ENCODE data around the gene ERI3.
"Not testable (repeated sequence)": the region's sequence is repeated elsewhere in the genome, so short reads cannot be mapped to it uniquely, and the experiment has no call there.

Gene ERI3

DNA sequence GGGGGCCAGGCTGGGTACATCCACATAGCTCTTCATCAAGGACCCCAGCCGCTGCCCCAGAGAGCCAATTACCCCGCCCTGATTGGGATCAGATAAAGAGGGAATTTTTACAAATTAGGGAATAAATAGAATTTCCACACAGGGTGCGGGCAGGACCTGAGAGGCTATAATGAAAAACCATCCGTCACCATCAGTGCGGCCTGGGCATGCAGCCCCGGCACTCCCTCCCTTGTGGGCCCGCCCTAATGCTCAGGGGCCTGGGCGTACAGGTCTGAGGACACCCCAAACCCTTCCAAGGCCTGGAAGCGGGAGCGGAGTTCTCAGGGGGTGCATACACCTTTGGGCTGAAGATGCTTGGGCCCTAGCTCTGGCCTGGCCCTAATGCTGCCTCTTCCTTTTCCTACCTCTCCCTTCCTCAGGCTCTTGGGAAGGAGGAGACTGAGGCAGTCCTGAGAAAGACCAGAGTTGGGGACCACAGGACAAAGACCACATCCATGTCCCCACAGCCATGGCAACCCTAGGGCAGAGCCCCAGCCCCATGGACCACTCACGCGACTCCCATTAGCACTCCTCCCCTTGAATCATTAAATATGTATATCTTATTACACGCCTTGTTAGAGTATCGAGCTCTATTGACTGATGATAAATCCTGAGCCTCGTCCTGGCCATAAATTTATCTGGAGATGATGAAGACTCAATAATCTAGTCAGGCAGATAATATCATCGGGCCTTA is 125.5 kb downstream of the ERI3 start:
- DNase-seq = no peak

DNA sequence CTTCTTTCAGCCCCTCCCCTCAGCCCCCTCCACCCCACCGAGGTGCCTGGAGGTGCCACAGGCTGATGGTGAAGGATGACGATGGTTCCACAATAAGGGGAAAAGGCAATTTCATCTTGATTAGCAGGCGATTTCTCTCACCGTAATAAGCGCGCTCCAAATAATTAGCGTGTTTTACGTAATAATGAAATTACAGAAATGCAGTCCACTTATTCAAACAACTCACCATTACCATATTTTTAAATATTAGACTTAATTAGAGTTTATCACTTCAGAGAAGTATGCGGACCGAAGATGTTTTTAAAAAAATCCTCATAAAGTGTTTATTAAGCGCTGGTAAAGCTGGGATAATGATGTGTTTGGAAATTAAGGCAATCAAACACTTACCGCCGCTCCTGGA is 126.8 kb downstream of the ERI3 start:
- no peak for DNase-seq

DNA sequence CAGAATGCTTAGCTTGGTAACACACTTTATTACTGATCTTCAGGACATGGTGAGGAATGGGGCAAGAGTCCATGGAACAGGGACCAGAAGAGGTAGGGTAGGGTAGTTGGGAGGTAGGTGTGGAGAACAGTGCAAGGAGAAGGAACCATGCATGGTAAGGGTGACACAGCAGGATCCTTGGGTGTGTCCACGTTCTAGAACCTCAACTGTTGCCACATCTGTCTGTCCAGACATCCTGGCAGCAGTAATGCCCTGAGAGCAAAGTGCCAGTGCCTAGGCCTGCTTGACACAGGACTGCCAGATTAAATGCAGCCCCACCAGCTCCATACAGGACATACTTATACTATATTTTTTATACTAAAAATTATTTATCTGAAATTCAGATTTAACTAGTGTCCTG is 127.8 kb downstream of the ERI3 start:
- no peak for DNase-seq

DNA sequence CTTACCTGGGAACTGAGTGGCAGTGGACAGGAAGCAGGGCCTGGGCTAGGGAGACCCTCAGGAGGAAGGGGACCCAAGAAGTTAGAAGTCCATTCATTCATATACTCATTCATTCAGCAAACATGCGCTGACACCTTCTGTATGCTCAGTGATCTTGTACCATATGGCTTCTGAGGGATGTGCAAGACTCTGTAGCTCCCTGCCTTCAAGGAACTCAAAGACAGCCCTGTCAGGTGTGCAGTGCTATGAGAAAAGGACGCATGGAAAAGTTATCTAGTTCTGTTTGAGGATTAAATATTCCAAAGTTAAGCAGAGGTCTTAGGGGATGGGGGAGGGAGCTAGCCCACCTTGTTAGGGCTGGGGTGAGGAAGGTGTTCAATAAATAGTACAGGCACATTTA is 129.3 kb downstream of the ERI3 start:
- DNase-seq = no peak

DNA sequence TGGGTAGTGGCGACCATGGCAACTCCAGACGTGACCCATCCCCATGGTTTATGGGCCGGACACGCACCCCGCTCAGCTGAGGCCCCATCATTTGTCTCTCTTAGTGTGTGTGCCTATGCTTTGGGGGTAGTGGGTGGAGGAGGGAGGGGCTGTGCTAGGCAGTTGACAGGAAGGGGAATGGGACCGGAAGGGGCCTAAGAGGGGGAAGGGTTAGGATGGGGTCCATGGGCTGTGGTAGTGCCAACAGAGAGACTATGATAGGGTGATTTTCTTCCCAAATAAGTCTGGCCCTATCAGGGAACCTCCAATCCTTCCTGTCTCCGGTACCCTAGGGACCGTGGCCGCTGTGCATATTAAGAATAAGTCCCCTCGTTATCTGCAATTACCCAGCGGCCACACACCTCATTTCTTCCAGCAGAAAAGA is 131.9 kb downstream of the ERI3 start:
- DNase-seq = no peak

DNA sequence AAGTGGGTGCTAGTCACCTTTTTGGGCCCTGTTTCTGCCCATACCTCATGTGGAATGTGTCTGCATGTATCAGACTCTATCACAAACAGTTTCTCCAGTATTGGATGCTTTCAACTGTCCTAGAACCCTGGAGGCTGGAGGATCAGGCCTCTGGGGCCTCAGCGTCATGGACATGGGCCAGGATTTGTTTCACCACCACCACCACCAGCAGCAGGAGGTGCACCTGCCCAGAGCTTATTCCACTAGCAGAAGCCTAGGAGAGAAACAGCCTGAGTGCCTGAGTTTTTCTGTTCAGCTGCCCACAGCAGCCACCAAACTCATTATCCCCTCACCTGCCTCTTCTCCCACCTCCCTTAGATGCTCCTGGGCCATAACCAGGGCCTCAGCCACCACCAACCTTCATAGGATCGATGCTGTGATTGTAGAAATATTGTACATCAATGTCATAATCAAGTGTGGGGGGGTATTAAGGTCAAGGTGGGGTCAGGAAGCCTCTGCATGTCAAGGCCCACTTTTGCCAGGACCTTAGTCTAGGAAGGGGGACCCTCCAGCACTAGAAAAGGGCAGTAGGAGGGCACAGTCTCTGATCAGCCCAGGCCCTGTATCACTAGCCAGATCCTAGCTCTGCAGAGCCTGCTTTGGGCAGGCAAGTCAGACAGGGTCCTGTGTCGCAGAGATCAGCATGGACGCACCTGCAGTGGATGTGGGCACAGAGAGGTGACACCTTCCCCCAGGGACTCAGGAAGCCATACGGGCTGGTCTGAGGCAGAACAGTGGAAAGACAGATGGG is 132.5 kb downstream of the ERI3 start:
- no peak for DNase-seq

DNA sequence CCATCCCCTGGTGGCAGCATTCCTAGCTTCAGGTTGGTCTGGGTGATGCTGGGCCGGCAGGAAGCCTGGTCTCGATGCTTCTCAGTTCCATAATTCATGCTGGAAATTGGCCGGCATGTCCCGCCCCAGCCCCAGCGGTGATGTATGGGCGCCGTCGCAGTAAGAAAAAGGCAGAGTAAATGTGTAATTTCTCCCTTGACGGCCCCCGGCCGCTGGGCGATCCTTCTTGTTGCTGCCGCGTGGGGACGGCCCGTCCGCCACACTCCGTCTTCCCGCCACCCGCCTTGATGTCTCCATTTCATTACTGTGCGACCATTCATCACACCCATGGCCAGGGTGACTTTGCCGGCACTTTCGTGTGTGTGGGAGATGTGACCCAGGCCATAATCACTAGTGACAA is 133.3 kb downstream of the ERI3 start:
- no peak for DNase-seq

DNA sequence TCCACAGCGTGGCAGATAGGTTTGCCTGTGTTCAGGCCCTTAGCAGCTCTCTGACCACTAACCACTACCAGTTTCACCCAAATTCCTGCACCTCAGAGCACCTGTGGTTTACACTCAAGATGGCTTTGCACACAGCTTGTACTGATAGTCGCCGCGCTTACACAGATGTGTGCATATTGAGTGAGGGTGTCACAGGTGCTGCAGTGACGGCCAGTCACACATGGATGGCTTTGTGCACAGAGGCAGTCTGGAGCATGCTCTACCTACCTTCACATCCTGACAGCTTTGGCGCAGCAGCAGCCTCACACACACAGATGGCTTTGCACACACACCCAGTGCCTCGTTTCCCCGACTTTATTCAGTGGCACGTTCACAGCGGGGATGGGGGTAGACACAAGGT is 134.3 kb downstream of the ERI3 start:
- no peak for DNase-seq

DNA sequence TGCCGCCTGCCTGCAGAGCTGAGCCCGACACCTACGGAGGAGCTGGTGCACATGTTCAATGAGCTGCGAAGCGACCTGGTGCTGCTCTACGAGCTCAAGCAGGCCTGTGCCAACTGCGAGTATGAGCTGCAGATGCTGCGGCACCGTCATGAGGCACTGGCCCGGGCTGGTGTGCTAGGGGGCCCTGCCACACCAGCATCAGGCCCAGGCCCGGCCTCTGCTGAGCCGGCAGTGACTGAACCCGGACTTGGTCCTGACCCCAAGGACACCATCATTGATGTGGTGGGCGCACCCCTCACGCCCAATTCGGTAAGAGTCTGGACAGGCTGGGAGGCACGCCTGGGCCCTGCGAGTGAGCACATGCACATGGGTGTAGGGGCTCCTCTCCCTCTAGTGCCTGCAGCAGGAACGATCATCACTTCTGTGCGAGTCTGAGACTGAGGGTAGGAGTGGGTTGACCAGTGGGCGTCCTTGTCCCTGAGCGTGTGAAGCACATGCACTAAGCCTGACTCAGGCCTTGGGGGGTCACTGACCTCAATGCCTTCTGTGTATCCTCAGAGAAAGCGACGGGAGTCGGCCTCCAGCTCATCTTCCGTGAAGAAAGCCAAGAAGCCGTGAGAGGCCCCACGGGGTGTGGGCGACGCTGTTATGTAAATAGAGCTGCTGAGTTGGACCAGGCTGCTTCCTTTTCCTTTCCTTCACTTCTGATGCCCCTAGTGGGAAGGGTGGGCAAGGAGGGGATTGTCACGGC is 134.9 kb downstream of the ERI3 start:
- DNase-seq = no peak

DNA sequence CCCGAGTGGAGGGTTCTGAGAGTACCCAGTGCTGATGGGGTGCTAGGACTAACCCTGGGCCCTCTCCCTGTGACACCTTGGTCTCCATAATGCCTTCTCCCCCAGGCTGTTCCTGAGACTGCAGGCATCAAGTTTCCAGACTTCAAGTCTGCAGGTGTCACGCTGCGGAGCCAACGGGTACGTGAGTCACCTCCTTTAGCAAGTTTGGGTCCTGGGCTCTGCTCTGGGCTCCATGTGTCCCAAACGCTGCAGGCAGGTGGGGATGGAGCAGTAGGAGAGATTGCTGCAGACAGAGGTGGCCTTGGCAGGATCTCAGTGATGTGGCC is 135.8 kb downstream of the ERI3 start:
- no peak for DNase-seq

DNA sequence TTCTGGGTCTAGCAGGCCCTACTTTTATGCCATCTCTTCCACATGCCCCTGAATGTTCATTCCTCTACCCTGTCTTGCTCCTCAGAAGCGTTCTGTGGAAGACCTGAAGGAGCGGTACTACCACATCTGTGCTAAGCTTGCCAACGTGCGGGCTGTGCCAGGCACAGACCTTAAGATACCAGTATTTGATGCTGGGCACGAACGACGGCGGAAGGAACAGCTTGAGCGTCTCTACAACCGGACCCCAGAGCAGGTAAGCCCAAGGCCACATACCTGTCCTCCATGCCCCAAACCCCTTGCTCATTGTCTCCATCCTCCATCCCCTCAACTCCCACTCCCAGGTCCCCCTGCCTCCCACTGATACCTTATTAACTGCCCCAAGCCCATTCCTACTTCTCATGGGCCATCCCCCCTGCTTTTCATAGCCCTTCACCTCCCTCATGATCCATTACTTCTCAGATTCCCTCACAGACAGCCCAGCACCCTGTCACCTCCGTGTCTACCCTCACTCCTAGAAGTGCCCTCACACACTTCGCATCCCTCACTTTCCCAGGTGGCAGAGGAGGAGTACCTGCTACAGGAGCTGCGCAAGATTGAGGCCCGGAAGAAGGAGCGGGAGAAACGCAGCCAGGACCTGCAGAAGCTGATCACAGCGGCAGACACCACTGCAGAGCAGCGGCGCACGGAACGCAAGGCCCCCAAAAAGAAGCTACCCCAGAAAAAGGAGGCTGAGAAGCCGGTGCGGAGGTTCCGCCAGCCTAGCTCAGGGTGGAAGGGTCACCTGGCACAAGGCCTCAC is 136.4 kb downstream of the ERI3 start:
- DNase-seq = no peak

DNA sequence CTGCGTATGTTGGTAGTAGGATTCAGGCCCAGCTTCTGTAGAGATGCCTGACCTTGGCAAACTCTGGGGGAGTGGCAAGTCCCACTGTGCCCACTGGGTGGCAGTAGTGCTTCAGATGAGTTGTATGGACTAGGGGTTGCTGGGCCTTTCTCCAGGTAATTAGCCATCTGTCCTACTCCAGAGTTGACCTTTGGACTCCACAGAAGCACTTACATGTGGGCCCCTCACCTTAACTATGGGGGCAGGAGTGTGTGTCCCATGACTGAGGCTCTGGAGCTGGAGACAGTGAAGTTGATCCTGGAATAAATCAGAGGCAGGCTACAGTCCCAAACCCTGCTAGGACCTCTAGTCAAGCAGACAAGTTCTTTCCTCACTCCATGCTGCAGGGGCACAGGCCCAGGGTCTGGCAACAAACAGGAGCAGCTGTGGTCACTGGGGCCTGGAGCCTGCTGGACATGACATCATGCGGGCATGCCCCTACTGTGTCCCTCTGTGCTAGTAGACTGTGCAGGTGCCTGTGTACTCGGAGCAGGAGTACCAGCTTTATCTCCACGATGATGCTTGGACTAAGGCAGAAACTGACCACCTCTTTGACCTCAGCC is 137.1 kb downstream of the ERI3 start:
- DNase-seq = peak; percentile 78

DNA sequence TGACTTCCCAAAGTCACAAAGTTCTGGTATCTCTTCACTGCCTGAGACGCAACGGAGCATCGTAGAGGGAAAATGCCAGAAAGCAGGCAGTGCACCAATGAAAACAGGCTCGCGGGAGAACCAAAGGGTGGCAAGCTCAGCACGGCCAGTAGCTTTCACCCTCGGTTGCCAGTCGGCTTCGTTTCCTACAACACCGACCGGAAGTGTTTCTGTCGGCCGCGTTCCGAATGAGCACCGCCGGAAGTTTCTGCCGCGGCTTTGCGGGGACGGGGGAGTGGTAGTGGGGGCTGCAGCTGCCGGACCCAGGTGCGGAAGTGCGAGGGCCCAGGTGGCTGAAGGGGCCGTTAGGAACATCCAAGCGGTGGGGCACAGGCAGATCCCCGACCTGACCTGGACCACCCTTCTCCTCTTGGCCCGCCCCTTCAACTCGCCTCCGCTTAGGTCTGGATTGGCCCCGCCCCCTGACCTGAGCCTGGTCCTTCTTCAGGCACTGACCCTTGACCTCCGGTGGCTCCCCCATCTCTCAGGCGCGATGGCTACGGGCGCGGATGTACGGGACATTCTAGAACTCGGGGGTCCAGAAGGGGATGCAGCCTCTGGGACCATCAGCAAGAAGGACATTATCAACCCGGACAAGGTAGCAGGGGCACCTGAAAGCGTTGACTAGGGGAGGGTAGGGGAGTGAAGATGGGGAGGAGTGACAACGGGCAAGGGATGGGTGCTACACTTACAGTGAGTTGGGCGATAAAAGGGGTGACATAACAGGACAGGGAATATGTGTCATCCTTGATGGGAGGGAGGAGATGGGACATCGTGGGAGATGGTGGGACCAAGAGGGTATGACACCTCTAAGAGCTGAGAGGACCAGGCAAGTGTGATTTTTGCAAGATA is 141.6 kb downstream of the ERI3 start, which contains the start of gene DMAP1:
DMAP1 (plus strand) TSS at position 250 of the 891 bp plus-strand sequence; CDS start at position 533, 283 bp downstream.
- peak; percentile 94 for DNase-seq

DNA sequence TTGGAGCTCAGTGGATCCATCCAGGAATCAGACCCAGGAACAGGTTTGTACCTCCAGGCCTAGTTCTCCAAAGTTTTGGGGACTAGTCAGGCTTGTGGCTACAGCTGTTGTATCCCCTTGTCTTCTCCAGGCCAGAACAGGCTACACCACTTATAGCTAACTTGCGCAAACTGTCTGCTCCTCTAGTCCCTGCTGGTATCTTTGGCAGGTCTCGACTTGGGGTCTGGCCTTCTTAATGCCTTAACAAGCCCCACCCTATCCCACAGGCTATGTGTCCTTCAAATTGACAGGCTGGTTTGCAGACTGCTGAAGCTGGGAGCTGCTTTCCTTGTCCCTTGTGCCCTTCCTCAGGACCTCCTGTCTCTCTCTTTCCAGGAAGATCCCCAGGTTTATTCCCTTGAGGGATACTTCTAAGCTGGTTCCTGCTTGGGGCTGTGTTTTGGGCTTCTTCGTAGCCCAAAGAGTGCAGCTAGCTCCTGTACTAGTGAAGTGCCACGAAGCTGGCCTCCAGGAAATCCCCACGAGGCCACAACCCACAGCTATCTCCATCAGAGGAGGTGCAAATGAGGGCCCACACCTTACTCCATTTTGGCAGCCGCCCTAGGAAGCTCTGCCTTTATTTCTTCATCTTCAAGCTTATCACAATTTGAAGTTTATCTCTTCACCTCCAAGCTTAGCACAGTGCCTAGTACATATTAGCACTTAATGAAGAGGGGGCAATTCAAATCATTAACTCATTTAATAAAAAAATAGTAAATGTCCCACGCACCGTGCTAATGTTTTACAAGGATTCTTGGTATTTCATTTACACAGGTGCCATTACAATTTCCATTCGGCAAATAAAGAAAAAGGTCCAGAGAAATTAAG is 142.5 kb downstream of the ERI3 start:
- no peak for DNase-seq

DNA sequence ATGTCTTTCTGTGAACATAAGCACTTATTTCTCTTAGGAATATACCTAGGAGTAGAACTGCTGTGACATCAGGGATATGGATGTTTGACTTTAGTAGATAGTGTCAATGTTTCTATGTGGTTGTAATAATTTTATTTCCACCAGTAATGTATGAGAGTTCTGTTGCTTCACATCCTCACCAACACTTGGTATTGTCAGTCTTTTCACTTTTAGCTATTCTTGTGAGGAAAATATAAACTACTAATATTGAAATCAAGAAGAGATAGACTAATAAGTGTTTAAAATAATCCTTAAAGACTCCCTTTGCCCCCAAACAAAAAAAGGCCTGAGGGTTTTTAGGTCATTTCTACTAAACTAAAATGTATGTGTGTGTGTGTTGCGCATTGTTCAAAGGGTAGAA is 144.5 kb downstream of the ERI3 start:
- DNase-seq = no peak

DNA sequence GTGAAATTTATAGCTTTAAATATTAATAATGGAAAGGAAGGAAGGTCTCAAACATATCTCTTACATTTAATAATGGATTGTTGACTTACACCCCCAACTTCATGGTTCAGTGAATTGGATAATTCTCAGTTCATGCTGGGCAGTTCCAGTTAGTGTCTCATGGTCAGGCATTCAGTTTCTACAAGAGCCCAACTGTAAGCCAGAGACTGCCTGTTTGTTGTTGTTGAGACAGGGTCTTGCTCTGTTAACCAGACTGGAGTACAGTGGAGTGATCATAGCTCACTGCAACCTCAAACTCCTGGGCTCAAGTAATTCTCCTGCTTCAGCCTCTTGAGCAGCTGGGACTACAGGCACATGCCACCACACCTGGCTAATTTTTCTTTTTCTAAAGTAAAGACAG is 146.8 kb downstream of the ERI3 start:
- no peak for DNase-seq

DNA sequence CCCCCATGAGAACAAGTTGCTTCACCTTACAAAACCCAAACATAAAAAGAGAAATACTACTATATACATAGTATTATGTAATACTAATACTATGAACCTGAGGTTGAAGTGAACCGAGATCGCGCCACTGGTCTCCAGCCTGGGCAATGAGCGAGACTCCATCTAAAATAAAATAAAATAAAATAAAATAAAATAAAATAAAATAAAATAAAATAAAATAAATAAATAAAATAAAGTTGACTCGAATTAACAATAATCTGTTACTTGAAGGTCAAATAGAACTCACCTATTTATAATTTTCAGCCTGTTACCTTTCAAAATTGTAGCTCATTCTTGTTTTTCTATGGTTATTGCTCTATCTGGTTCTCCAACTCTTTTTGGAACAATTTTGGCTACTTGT is 148.5 kb downstream of the ERI3 start:
- not testable (repeated sequence) for DNase-seq

DNA sequence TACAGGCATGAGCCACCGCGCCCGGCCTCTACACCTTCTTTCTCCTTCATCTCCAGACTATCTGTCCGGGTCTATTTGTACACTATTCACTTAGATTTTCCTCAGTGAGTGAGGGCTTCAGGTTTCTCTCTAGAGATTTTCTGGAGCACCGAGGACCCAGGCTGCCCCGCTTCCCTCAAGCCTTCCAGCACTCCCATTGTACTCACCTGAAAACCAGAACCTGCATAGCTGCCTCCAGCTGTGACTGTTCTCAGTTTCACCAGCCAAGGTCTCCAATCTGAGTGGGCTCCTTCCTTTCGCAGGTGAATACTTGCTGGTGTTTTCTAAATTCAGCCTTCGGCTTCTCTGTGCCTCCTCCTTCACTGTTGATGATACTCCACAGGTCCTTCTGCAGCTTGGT is 154.7 kb downstream of the ERI3 start:
- DNase-seq = no peak

DNA sequence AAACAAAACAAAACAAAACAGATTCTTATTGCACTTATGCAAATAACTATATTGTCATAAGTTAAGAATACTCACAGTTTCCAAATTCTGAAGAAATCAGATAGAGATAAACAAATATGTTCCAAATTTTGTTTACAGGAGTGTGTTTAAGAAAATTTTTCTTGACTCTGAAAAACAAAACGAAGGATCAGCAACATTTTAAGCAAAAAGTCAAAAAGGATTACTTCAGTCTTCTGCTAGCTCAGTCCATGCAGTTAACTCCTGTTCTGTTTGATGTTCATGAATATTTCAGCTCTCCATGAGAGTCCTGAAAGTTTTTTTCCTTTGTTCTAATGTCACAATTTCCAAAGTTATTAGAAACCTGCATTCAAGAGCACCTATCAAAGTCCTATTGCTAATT is 180.4 kb downstream of the ERI3 start:
- DNase-seq = no peak

All from midbrain (tissue), 1 donor.